GM21528 (cell line): Measurements from ENCODE around the gene PRTFDC1.
"Not testable (repeated sequence)": the region's sequence is repeated elsewhere in the genome, so short reads cannot be mapped to it uniquely, and the experiment has no call there.

Source experiments
- ATAC-seq: cut with Tn5 transposase; IDR thresholded peaks from one replicate; pipeline ENCODE4 v1.9.1; 2021; ENCODE audit warnings: mild to moderate bottlenecking, moderate library complexity; ENCODE audit not compliant: unreplicated experiment, low FRiP score

Gene PRTFDC1

DNA sequence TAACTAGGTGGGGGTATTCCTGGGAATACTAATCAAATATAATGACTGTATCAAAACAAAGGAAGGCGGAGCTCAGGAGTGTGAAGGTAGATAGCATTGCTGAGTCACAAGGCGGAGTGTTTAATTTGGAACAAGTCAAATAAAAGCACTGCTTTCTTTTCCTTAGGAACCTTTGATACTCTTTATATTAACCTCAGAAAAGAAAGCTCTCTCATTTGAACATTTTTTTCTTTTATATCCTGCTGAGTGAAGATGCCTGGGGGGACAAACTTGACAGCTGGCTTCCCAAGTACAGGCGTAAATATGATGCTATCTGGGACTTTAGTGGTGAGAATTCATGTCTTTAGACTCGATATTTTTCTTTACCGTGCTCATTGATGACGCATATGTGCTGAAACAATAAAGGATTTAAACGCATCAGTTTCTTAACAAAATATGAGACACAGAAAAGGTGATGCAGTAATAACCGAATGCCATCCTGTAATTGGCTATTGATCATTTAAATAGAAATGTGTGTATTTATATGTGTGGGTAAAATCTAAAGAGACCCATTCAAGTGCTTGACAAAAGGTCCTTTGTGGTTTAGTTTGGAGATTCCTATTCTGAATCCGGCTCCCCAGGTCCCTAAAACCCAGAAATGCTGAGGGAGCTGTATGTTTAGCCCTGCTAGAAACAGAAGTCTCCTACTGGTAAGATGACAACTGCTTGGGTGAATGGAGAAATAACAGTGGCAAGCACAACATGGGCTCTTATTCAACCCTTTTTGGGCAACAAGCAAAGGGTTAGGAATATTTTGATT is 102.7 kb downstream of the PRTFDC1 start:
- ATAC-seq = no peak

DNA sequence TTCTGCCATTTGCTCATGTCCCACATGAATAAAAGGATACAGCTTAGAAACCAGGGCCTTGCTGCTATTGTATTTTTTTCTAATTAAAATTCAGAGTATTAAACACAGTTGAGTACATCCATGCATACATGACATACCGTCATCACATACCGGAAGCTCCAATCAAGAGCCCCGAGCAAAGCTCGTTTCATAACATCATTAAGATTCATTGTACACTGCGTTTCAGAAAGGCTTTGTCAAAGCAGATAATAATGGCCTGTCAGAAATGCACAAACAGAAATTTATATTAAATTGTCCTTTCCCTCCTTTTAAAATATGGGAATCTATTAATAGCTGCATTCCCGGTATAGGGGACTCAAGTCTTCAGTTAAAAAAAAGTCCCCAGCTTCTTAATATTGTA is 103.4 kb downstream of the PRTFDC1 start:
- no peak for ATAC-seq

DNA sequence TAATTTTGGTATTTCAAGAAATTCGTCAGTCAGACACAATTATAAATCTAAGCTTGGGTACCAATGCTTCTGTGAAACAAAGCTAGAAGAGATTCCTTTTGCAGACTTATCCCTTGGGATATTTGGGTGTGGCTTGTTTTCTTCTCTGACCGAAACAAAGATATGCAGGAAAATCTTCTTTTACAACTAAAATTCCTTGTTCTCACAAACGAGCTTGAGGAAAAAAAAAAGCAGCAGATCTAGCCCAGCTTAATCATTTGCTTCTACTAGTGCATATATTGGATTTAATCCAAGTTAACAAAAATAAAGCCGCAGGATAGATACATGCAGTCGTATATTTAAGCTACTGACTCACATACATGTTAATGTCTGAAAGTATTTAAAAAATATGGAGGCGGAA is 104.2 kb downstream of the PRTFDC1 start:
- no peak for ATAC-seq

DNA sequence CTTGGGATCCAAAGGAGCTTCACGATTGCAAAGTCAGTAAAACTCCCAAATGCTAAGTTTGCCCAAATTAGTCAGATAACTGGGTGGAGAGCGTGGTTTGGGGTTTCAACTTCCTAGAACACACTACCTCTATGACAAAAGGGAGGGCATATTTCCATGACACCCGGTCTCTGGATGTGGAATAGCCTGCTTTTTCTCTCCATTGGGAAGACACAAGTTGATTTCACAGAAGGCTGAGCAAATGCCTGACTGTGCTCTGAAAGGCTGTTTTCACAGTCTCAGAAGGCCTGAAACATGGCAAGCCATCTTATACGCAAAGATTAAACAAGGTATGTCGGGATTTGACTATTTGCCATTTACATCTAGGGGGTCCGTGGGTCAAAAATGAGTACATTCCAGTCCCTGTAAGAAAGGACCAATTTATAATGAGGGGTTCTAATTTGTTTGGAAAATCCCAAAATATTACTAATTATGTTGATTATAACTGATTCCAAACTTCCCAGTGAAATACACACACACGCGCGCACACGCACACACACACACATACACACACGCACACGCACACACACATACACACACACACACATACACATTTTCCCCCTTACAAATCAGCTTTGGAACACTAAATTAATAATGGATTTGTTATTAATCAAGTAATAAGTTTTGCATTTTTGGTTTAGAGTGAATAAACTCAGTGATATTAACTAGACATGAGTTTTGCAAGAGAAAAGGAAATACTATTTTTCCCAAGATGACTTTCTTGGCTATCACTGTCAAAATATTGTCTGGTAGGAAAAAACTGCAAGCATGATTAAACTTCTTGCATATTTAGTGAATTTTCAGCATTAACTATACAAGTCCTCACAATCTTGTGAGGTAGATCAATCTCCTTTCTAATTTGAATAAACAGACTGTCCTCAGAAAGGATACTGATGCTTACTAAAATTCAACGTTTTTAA is 105.0 kb downstream of the PRTFDC1 start:
- ATAC-seq = no peak

- ATAC-seq = no peak
Measured at GRCh38 chr10:24844742-24845141, 107.7 kb downstream of the PRTFDC1 start.

GRCh38 chr10:24843256-24843655 is 109.2 kb downstream of the PRTFDC1 start:
- no peak for ATAC-seq

DNA sequence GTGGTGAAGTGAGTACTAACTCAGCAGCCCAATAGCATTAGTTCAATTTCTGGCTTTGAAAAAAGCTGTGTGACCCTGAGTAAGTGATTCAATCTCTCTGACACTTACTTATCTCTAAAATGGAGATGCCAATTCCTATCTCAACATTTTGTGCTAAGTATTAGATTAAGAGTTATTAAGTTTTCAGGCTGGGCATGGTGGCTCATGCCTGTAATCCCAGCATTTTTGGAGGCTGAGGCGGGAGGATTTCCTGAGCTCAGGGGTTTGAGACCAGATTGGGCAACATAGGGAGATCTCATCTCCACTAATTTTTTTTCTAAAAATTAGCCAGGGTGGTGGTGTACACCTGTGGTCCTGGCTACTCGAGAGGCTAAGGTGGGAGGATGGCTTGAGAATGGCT is 109.5 kb downstream of the PRTFDC1 start:
- ATAC-seq = no peak

DNA sequence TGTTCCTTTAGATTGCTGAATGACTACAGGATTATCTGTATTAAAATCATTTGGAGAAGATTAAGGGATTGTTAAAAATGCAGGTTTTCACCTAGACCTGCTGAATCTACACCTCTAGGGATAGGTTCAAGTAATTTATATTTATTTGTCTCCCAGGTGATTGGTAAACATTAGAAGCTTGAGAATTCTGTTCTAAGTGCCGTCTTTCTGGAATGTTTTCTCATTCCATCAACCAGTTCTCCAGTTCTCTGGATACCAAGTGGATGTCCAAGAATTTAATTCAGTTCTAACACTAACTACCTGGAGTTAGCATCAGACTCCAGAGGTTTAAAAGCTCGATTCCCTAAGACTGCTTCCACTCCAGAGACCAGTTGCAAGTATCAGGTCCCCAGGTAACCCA is 110.9 kb downstream of the PRTFDC1 start:
- ATAC-seq = no peak

DNA sequence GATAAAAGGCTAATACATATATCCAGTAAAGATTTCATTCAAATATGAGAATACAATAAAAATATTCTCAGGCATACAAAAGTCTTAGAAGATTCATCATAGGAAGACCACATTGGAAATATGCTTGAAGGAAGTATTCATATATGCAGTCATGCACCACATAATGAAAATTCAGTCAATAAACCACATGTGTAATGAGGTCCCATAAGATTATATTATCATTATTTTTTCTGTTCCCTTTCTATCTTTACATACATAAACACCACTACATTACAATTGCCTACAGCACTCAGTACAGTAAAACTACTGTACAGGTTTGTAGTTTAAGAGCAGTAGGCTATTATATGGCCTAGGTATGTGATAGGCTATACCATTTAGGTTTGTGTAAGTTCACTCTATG is 111.6 kb downstream of the PRTFDC1 start:
- ATAC-seq = no peak

DNA sequence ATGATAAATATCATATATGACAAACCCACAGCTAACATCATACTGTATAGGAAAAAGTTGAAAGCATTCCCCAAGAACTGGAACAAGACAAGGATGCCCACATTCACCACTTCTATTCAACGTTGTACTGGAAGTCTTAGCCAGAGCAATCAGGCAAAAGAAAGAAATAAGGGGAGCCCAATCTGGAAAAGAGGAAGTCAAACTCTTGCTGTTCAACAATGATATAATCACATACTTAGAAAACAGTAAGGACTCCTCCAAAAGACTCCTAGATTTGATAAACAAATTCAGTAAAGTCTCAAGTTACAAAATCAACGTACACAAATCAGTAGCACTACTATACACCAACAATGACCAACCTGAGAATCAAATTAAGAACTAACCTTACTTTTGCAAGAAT is 114.6 kb downstream of the PRTFDC1 start:
- ATAC-seq = not testable (repeated sequence)

GRCh38 chr10:24834869-24835268 is 117.5 kb downstream of the PRTFDC1 start:
- no peak for ATAC-seq

DNA sequence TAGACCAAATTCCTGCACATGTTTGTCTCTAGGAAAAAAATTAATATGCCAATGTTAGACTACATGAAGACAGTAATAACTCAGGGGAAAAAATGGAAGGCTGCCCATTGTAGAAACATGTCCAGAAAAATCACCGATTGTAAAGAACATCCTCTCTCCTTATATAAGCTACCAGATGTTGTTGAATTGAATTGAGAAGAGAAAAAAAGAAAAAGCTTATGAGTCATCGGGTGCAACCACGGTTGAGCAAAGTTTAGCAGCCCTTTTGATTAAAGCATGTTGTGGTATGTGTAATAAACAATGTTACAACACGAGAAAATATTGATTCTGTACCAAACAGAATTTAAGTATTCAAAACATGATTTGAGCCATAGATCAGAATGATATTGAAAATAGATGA is 126.4 kb downstream of the PRTFDC1 start:
- ATAC-seq = no peak

GRCh38 chr10:24825551-24825950 is 126.9 kb downstream of the PRTFDC1 start:
- no peak for ATAC-seq

DNA sequence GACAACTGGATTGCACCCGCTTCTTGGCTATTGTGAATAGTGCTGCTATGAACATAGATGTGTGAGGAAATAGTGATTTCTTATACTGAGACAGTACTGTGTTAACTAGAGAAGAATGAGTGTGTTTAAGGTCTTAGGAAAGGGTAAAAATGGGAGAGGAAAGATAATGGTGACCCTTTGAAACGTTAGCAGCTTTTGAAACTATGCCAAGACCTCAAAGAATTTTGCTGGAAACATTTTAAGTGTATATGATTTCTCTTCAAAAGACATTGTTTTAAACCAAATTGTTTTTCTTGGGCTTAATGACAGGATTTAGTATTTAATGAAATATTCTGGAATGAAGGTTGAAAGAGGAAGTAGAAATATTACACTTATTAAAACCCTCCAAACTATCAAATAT is 127.9 kb downstream of the PRTFDC1 start:
- ATAC-seq = no peak

DNA sequence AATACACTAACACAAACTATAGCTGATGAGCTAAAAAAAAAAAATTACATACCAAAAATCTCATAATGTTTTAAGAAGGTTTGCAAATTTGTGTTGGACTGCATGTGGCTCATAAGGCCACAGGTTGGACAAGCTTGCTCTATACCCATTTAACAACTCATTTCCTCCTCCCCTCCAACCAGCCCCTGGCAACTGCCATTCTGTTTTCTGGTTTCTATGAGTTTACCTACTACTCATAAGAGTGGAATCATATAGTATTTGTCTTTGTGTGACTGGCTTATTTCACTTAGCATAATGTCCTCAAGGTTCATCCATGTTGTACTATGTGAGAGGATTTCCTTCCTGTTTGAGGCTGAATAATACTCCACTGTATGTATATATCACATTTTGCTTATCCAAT is 128.3 kb downstream of the PRTFDC1 start:
- ATAC-seq = no peak

GRCh38 chr10:24822590-24822989 is 129.8 kb downstream of the PRTFDC1 start:
- ATAC-seq = no peak

DNA sequence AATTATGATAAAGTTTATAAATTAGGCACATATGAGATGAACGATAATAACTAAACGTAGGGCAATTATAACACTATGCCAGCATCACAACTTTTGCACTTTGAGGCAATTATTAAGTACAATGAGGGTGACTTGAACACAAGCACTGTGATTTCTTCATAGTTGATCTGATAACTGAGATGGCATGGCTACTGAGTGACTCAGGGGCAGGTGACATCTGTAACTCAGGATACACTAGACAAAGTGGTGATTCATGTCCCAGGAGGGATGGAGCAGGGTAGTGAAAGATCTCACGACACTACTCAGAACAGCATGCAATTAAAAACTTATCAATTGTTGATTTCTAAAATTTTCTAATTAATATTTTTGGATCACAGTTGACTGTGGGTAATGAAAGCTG is 130.4 kb downstream of the PRTFDC1 start:
- no peak for ATAC-seq

DNA sequence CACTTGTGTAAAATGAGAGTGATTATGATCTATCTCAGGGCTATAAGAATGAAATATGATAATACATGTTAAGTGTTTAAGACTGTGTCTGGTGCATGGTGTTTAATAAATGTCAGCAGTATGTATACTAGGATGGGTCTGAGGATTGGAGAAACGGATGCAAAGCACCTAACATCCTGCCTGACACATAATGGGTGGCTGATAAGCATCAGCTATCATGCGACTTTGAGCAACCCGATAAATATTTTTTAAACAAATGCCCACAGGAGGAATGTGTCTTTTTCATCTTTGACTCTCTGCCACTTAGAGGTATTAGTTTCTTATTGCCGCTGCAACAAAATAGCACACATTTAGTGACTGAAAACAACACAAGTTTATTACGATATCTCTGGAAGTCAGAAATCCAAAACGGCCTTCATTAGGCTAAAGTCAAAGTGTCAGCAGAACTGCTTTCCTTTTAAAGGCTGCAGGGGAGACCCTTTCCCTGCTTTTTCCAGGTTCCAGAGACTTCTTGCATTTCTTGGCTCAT is 135.5 kb downstream of the PRTFDC1 start:
- no peak for ATAC-seq

DNA sequence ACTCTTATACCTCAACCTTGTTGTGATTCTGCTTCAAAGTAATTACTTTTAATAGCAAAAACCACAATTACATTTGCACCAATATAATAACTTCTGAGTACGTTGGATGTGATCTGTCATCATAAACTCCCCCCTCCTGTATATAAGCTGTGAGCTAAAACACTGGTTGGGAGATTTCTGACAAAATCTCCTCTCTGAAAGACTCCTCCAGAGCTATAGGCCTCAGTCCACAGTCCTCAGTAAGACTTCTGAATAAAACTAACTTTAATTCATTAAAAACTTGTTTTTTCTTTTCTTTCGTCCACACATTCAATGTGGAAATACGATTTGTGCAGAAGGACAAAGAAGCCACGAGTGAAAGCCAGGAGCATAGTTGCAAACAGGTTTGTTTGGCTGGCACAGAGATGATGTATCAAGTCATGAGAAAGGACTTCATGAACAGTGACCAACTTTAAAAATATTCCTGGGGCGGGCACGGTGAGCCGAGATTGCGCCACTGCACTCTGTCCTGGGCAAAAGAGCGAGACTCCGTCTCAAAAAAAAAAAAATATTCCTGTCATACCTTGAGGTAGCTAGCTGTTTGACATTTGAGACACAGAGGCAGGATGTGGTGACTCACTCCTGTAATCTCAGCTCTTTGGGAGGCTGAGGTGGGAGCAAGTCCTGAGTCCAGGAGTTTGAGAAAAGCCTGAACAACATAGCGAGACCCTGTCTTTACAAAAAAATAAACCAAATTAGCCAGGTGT is 137.7 kb downstream of the PRTFDC1 start:
- ATAC-seq = no peak

GRCh38 chr10:24813856-24814255 is 138.6 kb downstream of the PRTFDC1 start:
- no peak for ATAC-seq

DNA sequence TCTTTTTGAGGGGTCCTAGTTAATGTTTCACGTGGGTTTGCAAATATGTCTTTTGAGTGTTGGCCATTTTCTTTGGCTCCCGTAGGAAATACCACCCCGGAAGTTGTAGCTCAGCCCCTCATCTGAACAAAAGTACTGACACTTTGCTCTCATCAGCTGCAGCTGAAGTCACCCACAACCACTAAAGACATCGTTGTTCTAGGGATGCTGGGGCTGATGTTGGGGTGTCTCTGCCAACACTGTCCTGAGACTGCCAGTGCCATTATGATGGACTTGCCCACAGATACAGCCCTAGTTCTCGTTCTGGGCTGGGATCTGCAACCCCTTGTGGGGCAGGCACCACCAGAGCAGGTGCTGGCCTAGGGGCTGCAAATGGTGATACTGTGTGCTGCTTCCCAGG is 146.1 kb downstream of the PRTFDC1 start:
- no peak for ATAC-seq
